Thoracic aorta (tissue), 2 donors: ENCODE data around the gene BDKRB1. TPM values are rescaled to one million over a fixed set of nuclear protein-coding genes. Genes with fewer than 3 reads are reported as not detected.

ENCODE experiments used
- ATAC-seq: fragments of 150-250 bp; one replicate; pipeline ENCODE4 v1.8.0; 2017; ENCODE audit warnings: low read depth; ENCODE audit not compliant: insufficient number of reproducible peaks, low FRiP score
- DNase-seq: peaks from one replicate; pipeline ENCODE4 v3.0.0-alpha.2; 2020; ENCODE audit warnings: low spot score
- H3K27ac ChIP-seq, 2 donors: fragments of 200-600 bp; sonication (generic); 1 replicate in 1 of 2; 2 replicates in 1 of 2; pipeline ENCODE4 v1.5.1; 2016; ENCODE audit warnings: mild to moderate bottlenecking in 2 of 2, moderate library complexity in 2 of 2
- H3K27me3 ChIP-seq: fragments of 200-600 bp; sonication (generic); replicated peaks from 2 replicates; pipeline ENCODE4 v1.6.0; 2016; ENCODE audit warnings: mild to moderate bottlenecking; ENCODE audit not compliant: insufficient read depth
- H3K36me3 ChIP-seq: fragments of 200-600 bp; sonication (generic); one replicate; pipeline ENCODE4 v1.5.1; 2016
- H3K4me1 ChIP-seq, 2 donors: fragments of 200-600 bp; sonication (generic); 1 replicate in 1 of 2; 2 replicates in 1 of 2; pipeline versions ENCODE4 v1.5.1 to v1.6.0; 2016; ENCODE audit warnings: low read depth in 2 of 2, mild to moderate bottlenecking in 1 of 2; ENCODE audit not compliant: control insufficient read depth in 1 of 2
- H3K4me3 ChIP-seq: fragments of 200-600 bp; sonication (generic); 2 replicates; pipeline ENCODE4 v1.5.1; 2016; ENCODE audit warnings: mild to moderate bottlenecking
- H3K9me3 ChIP-seq: fragments of 200-600 bp; sonication (generic); 2 replicates; pipeline ENCODE4 v1.5.1; 2016
- total RNA-seq, 2 donors: library from RNA; depleted of rRNA; stranded (reverse); fragments of >200 nt; gene quantifications; one replicate each; pipeline versions ENCODE4 v1.1.0 to v1.2.3, GENCODE V29; 2016
- TF ChIP-seq, protein P1 (sequence below): fragments of 200-600 bp; sonication (generic); IDR thresholded peaks from one replicate; pipeline ENCODE4 v1.5.1; 2019; ENCODE audit warnings: antibody characterized with exemption

Gene BDKRB1
- total RNA-seq, 2 donors from 2014 or later, result 1.8 TPM; not detected in 1

DNA sequence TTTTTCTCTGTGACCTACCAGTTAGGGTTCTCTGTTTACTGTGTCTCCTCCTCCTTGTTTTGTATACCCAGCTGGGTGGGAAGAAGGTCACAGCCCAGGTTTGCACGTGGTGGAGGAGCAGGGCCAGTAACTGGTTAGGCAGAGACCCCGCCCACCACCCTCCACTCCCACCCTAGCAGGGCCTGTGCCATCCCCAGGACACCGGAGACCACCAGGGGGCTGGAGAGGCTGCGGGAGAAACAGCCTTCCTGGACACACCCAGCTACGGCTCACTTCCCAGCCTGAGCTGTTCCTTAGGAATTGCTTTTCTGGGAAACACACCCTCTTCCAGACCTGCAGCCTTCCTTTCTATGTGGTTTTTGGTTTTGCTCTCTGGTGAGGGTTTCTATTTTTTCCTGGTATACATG is 30.3 kb upstream of the BDKRB1 start:
- Histone ChIP-seq H3K9me3 (no peaks in the 10 kb centered on the region), H3K4me3 (no peak overlapping the region), H3K36me3 (no peaks in the 10 kb centered on the region), H3K27ac (no peak overlapping the region), H3K27me3 (no peaks in the 10 kb centered on the region), H3K4me1 (no peaks in the 10 kb centered on the region)
- no peak for DNase-seq
- TF ChIP-seq, protein P1, sequence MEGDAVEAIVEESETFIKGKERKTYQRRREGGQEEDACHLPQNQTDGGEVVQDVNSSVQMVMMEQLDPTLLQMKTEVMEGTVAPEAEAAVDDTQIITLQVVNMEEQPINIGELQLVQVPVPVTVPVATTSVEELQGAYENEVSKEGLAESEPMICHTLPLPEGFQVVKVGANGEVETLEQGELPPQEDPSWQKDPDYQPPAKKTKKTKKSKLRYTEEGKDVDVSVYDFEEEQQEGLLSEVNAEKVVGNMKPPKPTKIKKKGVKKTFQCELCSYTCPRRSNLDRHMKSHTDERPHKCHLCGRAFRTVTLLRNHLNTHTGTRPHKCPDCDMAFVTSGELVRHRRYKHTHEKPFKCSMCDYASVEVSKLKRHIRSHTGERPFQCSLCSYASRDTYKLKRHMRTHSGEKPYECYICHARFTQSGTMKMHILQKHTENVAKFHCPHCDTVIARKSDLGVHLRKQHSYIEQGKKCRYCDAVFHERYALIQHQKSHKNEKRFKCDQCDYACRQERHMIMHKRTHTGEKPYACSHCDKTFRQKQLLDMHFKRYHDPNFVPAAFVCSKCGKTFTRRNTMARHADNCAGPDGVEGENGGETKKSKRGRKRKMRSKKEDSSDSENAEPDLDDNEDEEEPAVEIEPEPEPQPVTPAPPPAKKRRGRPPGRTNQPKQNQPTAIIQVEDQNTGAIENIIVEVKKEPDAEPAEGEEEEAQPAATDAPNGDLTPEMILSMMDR, result no peak
- no peak for ATAC-seq

DNA sequence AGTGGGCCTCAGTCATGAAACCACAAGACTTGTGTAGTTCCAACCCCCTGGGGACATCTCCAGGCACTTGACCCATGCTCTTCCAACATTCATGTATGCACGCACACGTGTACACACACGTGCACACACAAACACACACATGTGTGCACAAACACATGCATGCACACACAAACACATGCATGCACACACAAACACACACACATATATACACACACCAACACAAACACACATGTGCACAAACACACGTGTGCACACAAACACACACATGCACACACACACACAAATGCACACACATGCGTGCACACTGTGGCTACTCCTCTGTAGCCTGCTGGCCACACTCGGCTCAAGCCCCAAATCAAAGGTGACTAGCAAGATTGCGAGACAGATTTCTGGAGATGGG is 28.6 kb upstream of the BDKRB1 start:
- no peaks in the 10 kb centered on the region for H3K27me3 ChIP-seq
- no peak overlapping the region for H3K4me3 ChIP-seq
- H3K4me1 ChIP-seq, result no peaks in the 10 kb centered on the region
- TF ChIP-seq, protein P1, result no peak
- H3K27ac ChIP-seq, result no peak overlapping the region
- H3K36me3 ChIP-seq, result no peaks in the 10 kb centered on the region
- DNase-seq (no peak), ATAC-seq (no peak)
- no peaks in the 10 kb centered on the region for H3K9me3 ChIP-seq

DNA sequence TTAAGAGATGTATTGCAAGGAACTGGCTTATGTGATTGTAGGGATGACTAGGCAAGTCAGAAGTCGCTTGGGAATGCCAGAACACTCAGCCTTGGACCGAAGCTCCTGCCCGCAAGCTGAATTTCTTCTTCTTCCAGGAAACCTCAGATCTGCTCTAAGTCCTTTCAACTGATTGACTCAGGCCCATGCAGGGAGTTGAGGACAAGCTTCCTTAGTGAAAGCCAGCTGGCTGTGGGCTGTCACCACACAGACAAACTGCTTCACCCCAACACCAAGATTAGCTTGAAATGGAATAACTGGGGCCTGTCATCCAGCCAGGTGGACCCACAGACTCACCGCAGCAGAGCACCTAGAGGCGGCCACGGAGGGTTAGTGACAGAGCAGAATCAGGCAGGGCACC is 26.7 kb upstream of the BDKRB1 start:
- no peaks in the 10 kb centered on the region for H3K27me3 ChIP-seq
- TF ChIP-seq, protein P1, result no peak
- no peak overlapping the region for H3K4me3 ChIP-seq
- H3K36me3 ChIP-seq, result no peaks in the 10 kb centered on the region
- ATAC-seq (no peak), DNase-seq (no peak)
- no peaks in the 10 kb centered on the region for H3K4me1 ChIP-seq
- no peak overlapping the region for H3K27ac ChIP-seq
- no peaks in the 10 kb centered on the region for H3K9me3 ChIP-seq

DNA sequence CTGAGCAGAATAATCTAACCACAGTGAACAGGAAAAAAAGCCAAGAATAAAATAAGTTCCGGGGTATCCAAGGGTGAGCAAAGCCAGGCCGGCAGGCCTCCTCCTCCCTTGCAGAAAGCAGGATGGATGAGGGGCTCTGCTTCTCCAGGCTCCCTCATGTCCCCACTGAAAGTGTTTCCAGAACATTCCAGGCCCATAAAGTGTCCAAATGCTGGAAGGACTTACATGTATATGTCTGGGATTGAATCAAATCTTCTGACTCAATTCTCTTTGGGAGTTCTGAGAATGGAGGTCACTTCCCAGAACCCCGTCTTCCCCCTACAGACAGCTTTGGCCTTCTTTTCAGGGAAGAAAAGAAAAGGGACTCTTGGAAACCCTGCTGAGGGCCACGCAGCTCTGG is 25.0 kb upstream of the BDKRB1 start:
- Histone ChIP-seq H3K9me3 (no peaks in the 10 kb centered on the region), H3K4me3 (no peak overlapping the region), H3K36me3 (no peaks in the 10 kb centered on the region), H3K27ac (no peak overlapping the region), H3K4me1 (no peaks in the 10 kb centered on the region), H3K27me3 (no peaks in the 10 kb centered on the region)
- ATAC-seq (no peak), DNase-seq (no peak)
- TF ChIP-seq, protein P1, result no peak

DNA sequence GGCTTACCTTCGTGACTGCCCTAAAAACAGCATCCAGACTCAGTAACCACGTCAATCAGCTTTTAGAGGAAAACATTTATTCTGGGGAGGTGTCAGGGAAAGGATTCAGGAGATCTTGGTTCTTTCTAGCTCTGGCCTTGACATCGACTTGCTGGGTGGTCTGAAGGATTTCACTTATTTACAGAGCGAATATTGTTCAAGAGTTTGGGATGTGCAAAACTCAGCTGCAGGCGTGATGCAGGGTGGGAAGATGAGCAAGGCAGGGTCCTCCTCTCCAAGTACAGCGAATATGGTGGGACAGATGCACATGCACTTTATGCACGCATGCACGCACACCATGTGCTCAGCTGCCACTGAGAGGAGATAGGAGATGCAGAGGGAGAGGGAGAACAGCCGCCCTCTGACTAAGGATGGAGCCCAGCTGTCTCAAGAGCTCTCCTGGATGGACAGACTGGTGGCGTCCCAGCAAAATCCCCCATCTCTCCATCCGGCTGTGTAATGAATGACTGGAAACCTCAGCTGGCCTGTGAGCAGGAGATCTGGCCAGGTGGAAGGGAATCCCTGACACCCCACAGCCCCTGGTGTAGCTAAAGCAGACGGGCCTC is 24.4 kb upstream of the BDKRB1 start:
- Histone ChIP-seq H3K4me3 (no peak overlapping the region), H3K27me3 (no peaks in the 10 kb centered on the region), H3K27ac (no peak overlapping the region), H3K36me3 (no peaks in the 10 kb centered on the region), H3K9me3 (no peaks in the 10 kb centered on the region), H3K4me1 (no peaks in the 10 kb centered on the region)
- no peak for ATAC-seq
- no peak for DNase-seq
- TF ChIP-seq, protein P1, result no peak
